Trophoblast cell (in vitro differentiated cells and primary cell): ENCODE measurements around the gene C6orf118.

Source experiments
- DNase-seq, 2 donors: peaks; one replicate each; pipeline ENCODE4 v3.0.0-alpha.2; 2016
- H2AFZ ChIP-seq: 2 replicates; pipeline ENCODE4 v1.6.1; 2013; ENCODE audit warnings: low read length, moderate library complexity, mild to moderate bottlenecking; ENCODE audit not compliant: insufficient read depth, poor library complexity
- H2AK5ac ChIP-seq: 2 replicates; pipeline ENCODE4 v1.6.1; 2013; ENCODE audit warnings: mild to moderate bottlenecking, low read length
- H2BK120ac ChIP-seq: 2 replicates; pipeline ENCODE4 v1.6.1; 2013; ENCODE audit warnings: low read length, mild to moderate bottlenecking, moderate library complexity; ENCODE audit not compliant: insufficient read depth, poor library complexity
- H2BK12ac ChIP-seq: 2 replicates; pipeline ENCODE4 v1.6.1; 2013; ENCODE audit warnings: mild to moderate bottlenecking, low read length, moderate library complexity
- H2BK5ac ChIP-seq: 2 replicates; pipeline ENCODE4 v1.6.1; 2013; ENCODE audit warnings: low read length, low read depth, moderate library complexity, mild to moderate bottlenecking; ENCODE audit not compliant: poor library complexity
- H3K14ac ChIP-seq: 2 replicates; pipeline ENCODE4 v1.6.1; 2013; ENCODE audit warnings: mild to moderate bottlenecking, low read length
- H3K18ac ChIP-seq: 2 replicates; pipeline ENCODE4 v1.6.1; 2013; ENCODE audit warnings: mild to moderate bottlenecking, low read length
- H3K23ac ChIP-seq: 2 replicates; pipeline ENCODE4 v1.6.1; 2013; ENCODE audit warnings: low read length
- H3K27ac ChIP-seq: 2 replicates; pipeline ENCODE4 v1.5.1; 2013; ENCODE audit warnings: low read depth, mild to moderate bottlenecking, inconsistent platforms, low read length, moderate library complexity
- H3K27me3 ChIP-seq: 2 replicates; pipeline ENCODE4 v1.6.1; 2013; ENCODE audit warnings: inconsistent platforms, mild to moderate bottlenecking, low read length, moderate library complexity; ENCODE audit not compliant: insufficient read depth
- H3K36me3 ChIP-seq, 2 experiments: 1 replicate in 1 of 2; 2 replicates in 1 of 2; pipeline ENCODE4 v1.6.1; 2013; ENCODE audit warnings: low read length in 2 of 2, mild to moderate bottlenecking in 2 of 2, moderate library complexity in 1 of 2; ENCODE audit not compliant: insufficient read depth in 2 of 2, control insufficient read depth in 1 of 2
- H3K4ac ChIP-seq: 2 replicates; pipeline ENCODE4 v1.6.1; 2013; ENCODE audit warnings: low read depth, mild to moderate bottlenecking, low read length, moderate library complexity
- H3K4me1 ChIP-seq, 2 experiments: 1 replicate in 1 of 2; 2 replicates in 1 of 2; pipeline ENCODE4 v1.6.1; 2013; ENCODE audit warnings: low read length in 2 of 2, mild to moderate bottlenecking in 2 of 2, moderate library complexity in 1 of 2; ENCODE audit not compliant: insufficient read depth in 2 of 2, control insufficient read depth in 1 of 2
- H3K4me2 ChIP-seq: 2 replicates; pipeline ENCODE4 v1.6.1; 2013; ENCODE audit warnings: inconsistent platforms, mild to moderate bottlenecking, low read length, moderate library complexity
- H3K4me3 ChIP-seq: 2 replicates; pipeline ENCODE4 v1.5.1; 2013; ENCODE audit warnings: mild to moderate bottlenecking, low read depth, low read length, inconsistent platforms
- H3K79me1 ChIP-seq: one replicate; pipeline ENCODE4 v1.6.1; 2013; ENCODE audit warnings: low read length
- H3K79me2 ChIP-seq: 2 replicates; pipeline ENCODE4 v1.6.1; 2013; ENCODE audit warnings: low read length, mild to moderate bottlenecking; ENCODE audit not compliant: control insufficient read depth, insufficient read depth, poor library complexity
- H3K9ac ChIP-seq: 2 replicates; pipeline ENCODE4 v1.6.1; 2013; ENCODE audit warnings: mild to moderate bottlenecking, low read length
- H3K9me3 ChIP-seq: 2 replicates; pipeline ENCODE4 v1.6.1; 2013; ENCODE audit warnings: low read depth, mild to moderate bottlenecking, control low read depth, inconsistent platforms, low read length; ENCODE audit not compliant: insufficient read depth
- H4K12ac ChIP-seq: 2 replicates; pipeline ENCODE4 v1.6.1; 2013; ENCODE audit warnings: low read depth, mild to moderate bottlenecking, low read length, moderate library complexity
- H4K8ac ChIP-seq: 2 replicates; pipeline ENCODE4 v1.6.1; 2013; ENCODE audit warnings: low read depth, mild to moderate bottlenecking, low read length, moderate library complexity
- H4K91ac ChIP-seq: one replicate; pipeline ENCODE4 v1.6.1; 2013; ENCODE audit warnings: low read depth, mild to moderate bottlenecking, low read length, moderate library complexity
- WGBS: extraction: QIAGEN DNeasy Blood & Tissue Kit; methylation state at CpG from one replicate; pipeline ENCODE4 v1.1.7; 2013; ENCODE audit warnings: missing lambda C conversion rate; ENCODE audit not compliant: insufficient read length, insufficient coverage; ENCODE audit errors: extremely low coverage; 5-methylcytosine and 5-hydroxymethylcytosine counted together

C6orf118 gene

DNA sequence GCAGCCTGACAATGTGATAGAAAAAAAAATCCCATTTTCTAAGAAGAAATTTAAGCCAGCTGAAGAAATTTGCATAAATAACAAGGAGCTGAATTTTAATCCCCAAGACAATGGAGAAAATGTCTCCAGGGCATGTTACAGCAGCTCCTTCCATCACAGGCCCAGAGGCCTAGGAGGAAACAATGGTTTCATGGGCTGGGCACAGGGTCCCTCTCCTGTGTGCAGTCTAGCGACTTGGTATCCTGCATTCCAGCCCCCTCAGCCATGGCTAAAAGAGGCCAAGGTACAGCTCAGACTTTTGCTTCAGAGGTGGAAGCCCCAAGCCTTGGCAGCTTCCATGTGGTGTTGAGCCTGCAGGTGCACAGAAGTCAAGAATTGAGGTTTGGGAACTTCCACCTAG lies 73.1 kb downstream of the C6orf118 start:
- Histone ChIP-seq H3K4me1 (no peaks in the 10 kb centered on the region), H3K36me3 (no peaks in the 10 kb centered on the region), H3K23ac (no peak overlapping the region), H2BK120ac (no peak overlapping the region), H3K79me2 (no peaks in the 10 kb centered on the region), H3K27me3 (no peaks in the 10 kb centered on the region), H3K4ac (no peak overlapping the region), H3K79me1 (no peaks in the 10 kb centered on the region), H3K4me3 (no peak overlapping the region), H3K27ac (no peak overlapping the region), H4K12ac (no peak overlapping the region), H3K14ac (no peak overlapping the region), H3K4me2 (no peak overlapping the region), H3K18ac (no peak overlapping the region), H3K9me3 (peaks cover 7% of the 10 kb centered on the region), H2BK12ac (no peak overlapping the region), H4K8ac (no peak overlapping the region), H3K9ac (no peak overlapping the region), H4K91ac (no peak overlapping the region), H2BK5ac (no peak overlapping the region), H2AK5ac (no peak overlapping the region), H2AFZ (no peak overlapping the region)
- DNase-seq = no peak
- no CpG with 5 or more reads among the region's 1 CpG for WGBS

DNA sequence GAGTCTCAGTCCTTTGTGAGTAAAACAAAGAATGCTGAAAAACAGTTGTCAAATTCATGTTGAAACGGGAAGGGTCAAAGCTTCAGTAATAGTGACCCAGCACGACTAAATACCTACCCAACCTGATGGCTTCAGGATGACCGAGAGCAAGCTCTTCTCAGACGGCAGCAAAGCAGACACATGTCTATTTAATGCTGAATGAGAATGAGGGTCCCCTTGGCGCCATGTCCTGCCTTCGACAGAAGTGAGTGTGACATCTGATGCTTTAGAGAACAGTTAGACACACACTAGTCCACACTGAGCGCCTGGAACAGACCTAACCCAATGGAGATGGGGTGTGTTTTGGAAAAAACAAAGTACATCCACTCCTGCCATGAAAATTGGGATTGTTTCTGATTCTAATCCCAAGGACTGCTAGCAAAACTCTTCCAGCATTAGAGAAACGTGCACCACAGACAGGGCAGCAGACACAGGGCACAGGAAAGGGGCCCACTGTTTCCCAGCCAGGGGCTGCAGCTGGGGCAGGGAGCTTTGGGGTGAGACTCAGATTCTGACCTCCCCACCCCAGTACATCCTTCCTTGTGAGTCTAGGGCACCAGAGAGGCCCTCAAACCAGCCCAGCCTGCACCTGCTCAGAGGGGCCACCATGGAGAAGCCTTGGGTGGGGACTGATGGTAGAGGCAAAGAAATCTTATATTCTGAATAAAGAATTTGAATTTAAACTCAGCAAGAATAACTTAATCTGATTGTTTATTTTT lies 76.5 kb downstream of the C6orf118 start:
- Histone ChIP-seq H3K23ac (no peak overlapping the region), H3K4me3 (no peak overlapping the region), H3K4me1 (no peaks in the 10 kb centered on the region), H3K4me2 (no peak overlapping the region), H3K27ac (no peak overlapping the region), H3K79me2 (no peaks in the 10 kb centered on the region), H3K4ac (no peak overlapping the region), H3K9me3 (peaks cover 7% of the 10 kb centered on the region), H4K91ac (no peak overlapping the region), H2BK12ac (no peak overlapping the region), H3K27me3 (no peaks in the 10 kb centered on the region), H3K18ac (no peak overlapping the region), H2AFZ (no peak overlapping the region), H3K79me1 (no peaks in the 10 kb centered on the region), H3K36me3 (no peaks in the 10 kb centered on the region), H2BK120ac (no peak overlapping the region), H3K14ac (no peak overlapping the region), H2AK5ac (no peak overlapping the region), H3K9ac (no peak overlapping the region), H2BK5ac (no peak overlapping the region), H4K8ac (no peak overlapping the region), H4K12ac (no peak overlapping the region)
- no peak for DNase-seq
- no CpG with 5 or more reads among the region's 8 CpGs for WGBS

DNA sequence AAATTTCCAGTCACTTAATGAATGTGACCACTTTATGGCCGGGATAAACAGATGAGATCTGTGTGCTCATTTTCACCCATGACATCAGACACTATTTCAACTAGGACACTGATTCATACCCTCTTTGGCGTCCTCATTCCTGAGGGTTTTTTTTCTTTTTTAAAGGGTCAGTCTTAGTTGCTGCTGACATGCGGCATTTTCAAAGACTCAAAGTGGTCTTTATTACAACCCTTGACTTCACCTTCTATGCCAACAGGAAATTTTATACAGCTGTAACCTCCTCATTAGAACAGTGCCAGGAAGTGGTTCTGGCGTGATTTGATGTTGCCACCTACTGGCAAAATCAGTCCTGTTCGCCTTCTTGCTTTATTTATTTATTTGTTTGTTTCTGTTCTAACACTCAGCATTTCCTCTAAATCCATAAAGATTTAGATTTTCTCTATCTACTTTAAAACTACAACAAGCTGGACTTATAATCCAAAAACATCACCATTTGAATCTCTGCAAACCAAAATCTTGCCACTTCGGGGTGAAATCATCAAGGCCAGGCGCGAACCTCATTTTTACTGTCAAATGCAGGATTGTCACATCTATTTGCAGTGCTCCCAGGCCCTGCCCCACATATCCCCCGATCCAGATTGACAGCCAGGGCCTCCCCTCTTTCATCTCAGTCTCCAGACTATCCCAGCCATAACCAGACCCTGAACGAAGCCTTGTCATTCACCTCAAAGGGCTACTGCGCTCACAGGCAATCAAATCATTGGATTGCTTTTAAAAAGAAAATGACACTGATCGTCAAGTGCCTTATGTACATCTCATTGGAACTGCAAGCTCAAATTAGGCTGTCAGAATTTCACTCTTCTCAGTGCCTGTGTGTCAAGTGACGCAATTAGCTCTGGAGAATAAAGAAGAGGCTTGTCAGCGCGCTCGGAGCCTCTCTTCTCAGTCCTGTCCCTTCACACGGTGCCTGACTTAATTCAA lies 77.5 kb downstream of the C6orf118 start:
- Histone ChIP-seq H2BK12ac (no peak overlapping the region), H2AFZ (no peak overlapping the region), H3K9me3 (peaks cover 6% of the 10 kb centered on the region), H2AK5ac (no peak overlapping the region), H3K4ac (no peak overlapping the region), H3K79me1 (no peaks in the 10 kb centered on the region), H4K8ac (no peak overlapping the region), H3K14ac (no peak overlapping the region), H3K79me2 (no peaks in the 10 kb centered on the region), H3K18ac (no peak overlapping the region), H3K4me3 (no peak overlapping the region), H4K91ac (no peak overlapping the region), H2BK120ac (no peak overlapping the region), H3K27me3 (no peaks in the 10 kb centered on the region), H3K4me2 (no peak overlapping the region), H3K9ac (no peak overlapping the region), H2BK5ac (no peak overlapping the region), H3K4me1 (no peaks in the 10 kb centered on the region), H3K36me3 (no peaks in the 10 kb centered on the region), H3K27ac (no peak overlapping the region), H4K12ac (no peak overlapping the region), H3K23ac (no peak overlapping the region)
- WGBS = no CpG with 5 or more reads among the region's 17 CpGs
- DNase-seq = peak; percentile 21 to 48

DNA sequence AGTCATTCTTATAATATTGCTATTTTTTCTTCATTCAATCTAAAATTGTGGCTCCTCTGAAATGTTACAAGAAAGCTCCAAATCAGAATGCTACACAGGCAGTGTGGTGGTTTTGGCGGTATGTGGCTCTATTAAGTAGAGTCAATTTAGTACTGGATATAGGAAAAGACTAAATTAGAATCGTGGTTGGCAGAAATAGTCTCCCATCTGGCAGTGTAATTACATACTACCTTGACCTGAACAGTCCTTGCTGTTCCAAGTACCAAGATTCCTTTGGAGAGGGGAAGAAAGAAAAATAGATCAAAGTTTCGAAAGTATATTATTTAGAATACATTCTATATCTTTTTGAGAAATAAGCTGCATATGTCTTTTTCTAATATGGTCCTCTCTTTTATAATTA lies 78.2 kb downstream of the C6orf118 start:
- H3K9ac ChIP-seq = no peak overlapping the region
- no peaks in the 10 kb centered on the region for H3K79me1 ChIP-seq
- no peak overlapping the region for H3K4me2 ChIP-seq
- H4K12ac ChIP-seq = no peak overlapping the region
- no peaks in the 10 kb centered on the region for H3K9me3 ChIP-seq
- no peaks in the 10 kb centered on the region for H3K36me3 ChIP-seq
- no peak overlapping the region for H2BK5ac ChIP-seq
- H3K79me2 ChIP-seq = no peaks in the 10 kb centered on the region
- H2AK5ac ChIP-seq = no peak overlapping the region
- no peak overlapping the region for H3K18ac ChIP-seq
- H3K27me3 ChIP-seq = no peaks in the 10 kb centered on the region
- no CpG with 5 or more reads among the region's 3 CpGs for WGBS
- H3K4me3 ChIP-seq = no peak overlapping the region
- H2AFZ ChIP-seq = no peak overlapping the region
- no peak overlapping the region for H2BK120ac ChIP-seq
- no peak overlapping the region for H3K4ac ChIP-seq
- no peaks in the 10 kb centered on the region for H3K4me1 ChIP-seq
- no peak overlapping the region for H2BK12ac ChIP-seq
- DNase-seq = no peak
- H3K27ac ChIP-seq = no peak overlapping the region
- no peak overlapping the region for H4K91ac ChIP-seq
- no peak overlapping the region for H3K23ac ChIP-seq
- no peak overlapping the region for H3K14ac ChIP-seq
- H4K8ac ChIP-seq = no peak overlapping the region
